GM12891 (cell line): ENCODE data around the gene ZBED6.
A peak's percentile ranks its signal among the peaks of the same experiment; 100 is the strongest.

Source experiments
- PAX5 ChIP-seq: IDR thresholded peaks from 2 replicates; pipeline ENCODE4 v1.6.1; 2011; ENCODE audit warnings: low read length, moderate library complexity, mild to moderate bottlenecking; ENCODE audit not compliant: insufficient read depth, severe bottlenecking
- POLR2A ChIP-seq: IDR thresholded peaks from 2 replicates; pipeline ENCODE4 v1.6.1; 2011; ENCODE audit warnings: low read depth, low read length, control low read depth
- POLR2AphosphoS5 ChIP-seq: IDR thresholded peaks from 2 replicates; pipeline ENCODE4 v1.6.1; 2011; ENCODE audit warnings: low read depth, low read length, control low read depth
- SPI1 ChIP-seq: IDR thresholded peaks from 2 replicates; pipeline ENCODE4 v1.6.1; 2011; ENCODE audit warnings: low read depth, low read length, control low read depth

DNA sequence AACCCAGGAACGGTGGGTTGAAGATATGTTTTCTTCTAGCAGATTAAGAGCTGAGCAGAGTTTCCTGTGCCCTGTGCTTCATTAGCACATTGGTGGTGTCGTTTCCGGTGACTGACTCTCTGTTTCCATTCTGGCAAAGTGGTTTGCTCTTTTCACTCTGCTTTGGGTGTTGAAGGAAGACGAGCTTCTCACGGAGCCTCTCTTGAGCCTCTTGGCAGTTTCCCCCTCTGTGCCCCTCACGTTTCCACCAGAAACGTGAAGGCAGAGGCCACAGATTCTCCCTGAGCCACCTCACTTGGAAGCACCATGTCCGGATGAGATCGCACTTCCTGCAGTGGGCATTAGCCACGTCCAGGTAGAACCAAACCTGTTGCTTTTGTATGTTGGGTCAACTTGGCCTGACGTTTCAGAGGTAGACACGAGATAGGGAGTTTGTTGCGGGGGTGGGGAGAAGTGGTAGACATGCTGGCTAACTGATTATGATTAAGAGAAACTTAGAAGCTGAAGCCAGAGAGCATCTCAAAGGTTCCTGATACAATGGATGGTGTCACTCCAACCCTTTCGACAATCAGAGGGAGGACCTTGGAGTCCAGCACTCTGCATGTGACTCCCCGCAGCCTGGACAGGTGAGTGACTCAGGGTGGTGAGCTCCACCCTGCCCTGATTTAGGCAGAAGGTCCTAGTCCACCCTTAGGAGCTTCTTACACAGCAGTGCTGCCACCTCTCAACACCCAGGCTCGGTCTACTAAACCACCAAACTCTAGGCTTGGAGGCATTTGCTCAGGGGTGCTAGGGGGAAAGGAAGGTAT lies 30.2 kb upstream of the ZBED6 start, which contains the start of gene LAX1:
- no peak for TF ChIP-seq PAX5
- TF ChIP-seq POLR2AphosphoS5 = peak; percentile 83
- no peak for TF ChIP-seq SPI1
- TF ChIP-seq POLR2A = peak; percentile 77
